ENCODE measurements around the gene ZNF692.
"Not testable (repeated sequence)": the region's sequence is repeated elsewhere in the genome, so short reads cannot be mapped to it uniquely, and the experiment has no call there.

ZNF692 gene

GRCh38 chr1:248849637-248850036, 9.2 kb downstream of the ZNF692 start:
- DNase-seq: no peak

- DNase-seq: no peak
Measured at GRCh38 chr1:248849152-248849551, 9.7 kb downstream of the ZNF692 start.

- no peak for DNase-seq
Measured at GRCh38 chr1:248848602-248849001, 10.3 kb downstream of the ZNF692 start.

GRCh38 chr1:248847956-248848561, 10.8 kb downstream of the ZNF692 start:
- no peak for DNase-seq

GRCh38 chr1:248847181-248847955, 11.5 kb downstream of the ZNF692 start:
- DNase-seq: no peak

- DNase-seq: no peak
Measured at GRCh38 chr1:248844526-248844925, 14.4 kb downstream of the ZNF692 start.

GRCh38 chr1:248843687-248844086, 15.2 kb downstream of the ZNF692 start:
- DNase-seq: no peak

- no peak for DNase-seq
Measured at GRCh38 chr1:248842781-248843331, 16.0 kb downstream of the ZNF692 start.

GRCh38 chr1:248841702-248842395, 17.0 kb downstream of the ZNF692 start:
- no peak for DNase-seq

- DNase-seq: no peak
Measured at GRCh38 chr1:248840946-248841345, 17.9 kb downstream of the ZNF692 start.

- no peak for DNase-seq
Measured at GRCh38 chr1:248839168-248839555, 19.7 kb downstream of the ZNF692 start.

GRCh38 chr1:248838357-248839167, 20.3 kb downstream of the ZNF692 start:
- DNase-seq: peak; percentile 98

GRCh38 chr1:248837781-248838356, 21.0 kb downstream of the ZNF692 start, which contains the start of gene ZNF672:
Gene ZNF672 (plus strand): TSS chr1:248838224. CDS start chr1:248847275, 9,051 bp downstream.
- peak; percentile 95 for DNase-seq

- DNase-seq: no peak
Measured at GRCh38 chr1:248837045-248837780, 21.7 kb downstream of the ZNF692 start.

GRCh38 chr1:248834343-248834940, 24.4 kb downstream of the ZNF692 start:
- DNase-seq: no peak

- DNase-seq: no peak
Measured at GRCh38 chr1:248831842-248832241, 27.0 kb downstream of the ZNF692 start.

- not testable (repeated sequence) for DNase-seq
Measured at GRCh38 chr1:248830718-248831017, 28.2 kb downstream of the ZNF692 start.

GRCh38 chr1:248828845-248829244, 30.0 kb downstream of the ZNF692 start:
- no peak for DNase-seq

GRCh38 chr1:248825909-248826760, 32.8 kb downstream of the ZNF692 start, which contains the start of gene SH3BP5L:
Gene SH3BP5L (minus strand): TSS chr1:248825915. CDS start chr1:248824935, 980 bp downstream.
- peak; percentile 97 for DNase-seq

GRCh38 chr1:248825573-248825908, 33.3 kb downstream of the ZNF692 start:
- no peak for DNase-seq
